Stimulated activated CD4-positive, alpha-beta T cell treated with anti-CD3 and anti-CD28 coated beads, TNF-alpha, amount 100 ng/mL, for 4 hours (primary cell): ENCODE measurements around the gene GPR25.

ENCODE experiments used
- DNase-seq, 3 experiments: peaks; one replicate each; pipeline ENCODE4 v3.0.0-alpha.2; 2020; ENCODE audit warnings: low read depth in 3 of 3

GPR25 gene

GRCh38 chr1:200872446-200873115 lies at the start of gene GPR25:
Gene GPR25, plus strand, starts transcription at chr1:200872981. Its CDS starts 57 bp downstream, at chr1:200873038.
- DNase-seq, result no peak

- DNase-seq, result no peak
Measured at GRCh38 chr1:200831091-200831490, 41.7 kb upstream of the GPR25 start.

GRCh38 chr1:200834383-200834782 lies 38.4 kb upstream of the GPR25 start:
- no peak for DNase-seq

- no peak for DNase-seq
Measured at GRCh38 chr1:200836213-200836612, 36.6 kb upstream of the GPR25 start.

- DNase-seq, result no peak
Measured at GRCh38 chr1:200837931-200838571, 34.7 kb upstream of the GPR25 start.

- no peak for DNase-seq
Measured at GRCh38 chr1:200838676-200839445, 33.9 kb upstream of the GPR25 start.

GRCh38 chr1:200845360-200845759 lies 27.4 kb upstream of the GPR25 start:
- DNase-seq, result no peak

GRCh38 chr1:200846398-200846797 lies 26.4 kb upstream of the GPR25 start:
- no peak for DNase-seq

GRCh38 chr1:200849430-200849829 lies 23.4 kb upstream of the GPR25 start:
- no peak for DNase-seq

GRCh38 chr1:200850554-200850953 lies 22.2 kb upstream of the GPR25 start:
- DNase-seq, result no peak

GRCh38 chr1:200856716-200857357 lies 15.9 kb upstream of the GPR25 start:
- DNase-seq, result no peak

- no peak for DNase-seq
Measured at GRCh38 chr1:200857804-200858203, 15.0 kb upstream of the GPR25 start.

GRCh38 chr1:200861937-200862647 lies 10.7 kb upstream of the GPR25 start:
- no peak for DNase-seq

- DNase-seq, result no peak
Measured at GRCh38 chr1:200862713-200863415, 9.9 kb upstream of the GPR25 start.

- no peak for DNase-seq
Measured at GRCh38 chr1:200866116-200866515, 6.7 kb upstream of the GPR25 start.

- no peak for DNase-seq
Measured at GRCh38 chr1:200866521-200866920, 6.3 kb upstream of the GPR25 start.

- DNase-seq, result no peak
Measured at GRCh38 chr1:200867018-200867811, 5.6 kb upstream of the GPR25 start.

GRCh38 chr1:200869376-200869752 lies 3.4 kb upstream of the GPR25 start:
- DNase-seq, result no peak

- DNase-seq, result no peak
Measured at GRCh38 chr1:200869753-200870391, 2.9 kb upstream of the GPR25 start.
